Right forelimb (tissue), 1 donor: ENCODE results near the gene IGF2.
"Not testable (repeated sequence)": the region's sequence is repeated elsewhere in the genome, so short reads cannot be mapped to it uniquely, and the experiment has no call there.

Experiments
- DNase-seq: peaks from one replicate; pipeline ENCODE4 v3.0.0-alpha.2; 2018

The IGF2 gene, protein sequence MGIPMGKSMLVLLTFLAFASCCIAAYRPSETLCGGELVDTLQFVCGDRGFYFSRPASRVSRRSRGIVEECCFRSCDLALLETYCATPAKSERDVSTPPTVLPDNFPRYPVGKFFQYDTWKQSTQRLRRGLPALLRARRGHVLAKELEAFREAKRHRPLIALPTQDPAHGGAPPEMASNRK

GRCh38 chr11:2139123-2139521 is at the start of gene IGF2:
TSS of gene IGF2 (minus strand) at chr11:2139389. CDS start at chr11:2135523, 3,866 bp downstream.
- DNase-seq: peak; percentile 85

GRCh38 chr11:2188745-2189144 is 49.6 kb upstream of the IGF2 start:
- DNase-seq: no peak

DNA sequence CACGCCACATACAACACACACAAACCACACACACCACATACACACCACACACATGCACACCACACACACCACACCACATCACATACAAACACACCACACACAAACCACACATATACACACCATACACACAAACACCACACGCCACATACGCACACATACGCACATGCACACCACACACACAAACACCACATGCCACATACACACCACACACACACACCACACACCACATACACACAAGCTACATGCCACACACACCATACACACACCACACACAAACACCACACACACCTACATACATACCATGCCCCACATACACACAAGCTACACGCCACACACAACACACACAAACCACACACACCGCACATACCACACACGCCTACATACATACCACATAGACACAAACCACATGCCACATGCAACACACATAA is 48.1 kb upstream of the IGF2 start:
- DNase-seq: no peak

- DNase-seq: no peak
Measured at GRCh38 chr11:2186669-2187279, 47.6 kb upstream of the IGF2 start.

GRCh38 chr11:2185324-2186085 is 46.3 kb upstream of the IGF2 start:
- no peak for DNase-seq

GRCh38 chr11:2182692-2183474 is 43.7 kb upstream of the IGF2 start:
- no peak for DNase-seq

DNA sequence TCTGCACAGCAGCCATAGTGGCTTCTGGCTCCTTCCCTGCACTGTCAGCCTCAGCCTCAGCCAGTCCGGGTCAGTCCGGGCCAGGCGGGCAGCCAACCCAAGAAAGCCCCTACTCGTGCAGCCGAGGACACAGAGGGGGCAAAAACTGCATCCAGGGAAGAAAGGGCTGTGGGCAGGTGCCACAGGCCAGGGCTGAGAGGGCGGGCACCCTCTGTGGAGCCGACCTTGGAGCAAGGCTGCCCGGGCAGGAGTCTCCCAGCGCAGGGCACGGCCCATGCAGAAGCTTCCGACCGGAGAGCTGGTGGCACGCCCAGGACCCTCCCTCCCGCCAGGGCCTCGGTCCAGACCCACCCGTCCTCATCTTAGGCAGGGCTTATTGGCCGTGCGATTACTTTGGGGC is 42.9 kb upstream of the IGF2 start:
- DNase-seq: no peak

GRCh38 chr11:2180789-2181370 is 41.7 kb upstream of the IGF2 start:
- DNase-seq: no peak

DNA sequence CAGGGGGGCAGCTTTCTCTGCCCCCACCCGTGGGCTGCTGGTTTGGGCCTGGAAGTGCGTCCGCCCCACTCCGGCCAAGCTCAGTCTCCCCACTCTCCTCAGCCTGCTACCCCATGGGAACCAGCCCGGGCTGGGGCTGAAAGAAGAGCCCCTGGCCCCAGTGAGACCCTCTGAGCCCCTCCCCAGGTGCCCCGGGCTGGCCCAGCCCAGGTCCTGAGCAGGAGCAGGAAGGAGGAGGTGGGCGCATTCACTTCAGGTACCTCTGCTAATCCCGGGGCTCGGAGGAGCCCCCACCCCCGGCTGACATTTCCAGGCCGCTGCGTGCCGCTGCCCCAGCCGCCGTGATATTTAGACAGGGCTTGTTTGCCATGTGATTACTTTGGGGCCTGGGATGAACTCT is 41.2 kb upstream of the IGF2 start:
- no peak for DNase-seq

- no peak for DNase-seq
Measured at GRCh38 chr11:2179516-2179915, 40.3 kb upstream of the IGF2 start.

GRCh38 chr11:2178906-2179494 is 39.8 kb upstream of the IGF2 start:
- no peak for DNase-seq

- DNase-seq: not testable (repeated sequence)
Measured at GRCh38 chr11:2178055-2178773, 39.0 kb upstream of the IGF2 start.

GRCh38 chr11:2177076-2177475 is 37.9 kb upstream of the IGF2 start:
- DNase-seq: no peak

- DNase-seq: no peak
Measured at GRCh38 chr11:2176389-2176900, 37.3 kb upstream of the IGF2 start.

- no peak for DNase-seq
Measured at GRCh38 chr11:2175659-2176058, 36.5 kb upstream of the IGF2 start.

- no peak for DNase-seq
Measured at GRCh38 chr11:2174361-2174760, 35.2 kb upstream of the IGF2 start.

- DNase-seq: no peak
Measured at GRCh38 chr11:2173761-2174160, 34.6 kb upstream of the IGF2 start.

- no peak for DNase-seq
Measured at GRCh38 chr11:2173150-2173693, 34.0 kb upstream of the IGF2 start.

- DNase-seq: no peak
Measured at GRCh38 chr11:2172676-2173075, 33.5 kb upstream of the IGF2 start.

GRCh38 chr11:2171591-2172003 is 32.4 kb upstream of the IGF2 start, which contains the start of gene TH:
TSS of gene TH (minus strand) at chr11:2171815. CDS start at chr11:2171786, 29 bp downstream.
- no peak for DNase-seq
